IMR-90 (cell line): ENCODE data around the gene ADCY4. TPM values are rescaled to one million over a fixed set of nuclear protein-coding genes. Genes with fewer than 3 reads are reported as not detected.

Experiments used
- ATAC-seq: fragments of 200-7000 bp; cut with Tn5 transposase; 2 replicates; pipeline ENCODE4 v1.9.1; 2020; ENCODE audit warnings: low read depth, mild to moderate bottlenecking, moderate library complexity
- BruUV-seq: library from RNA; stranded (reverse); fragments of 400-500 nt; replicated peaks from 2 replicates; lab custom pipeline; 2021; lab: Mats Ljungman, UMichigan
- CTCF ChIA-PET: fragments of 300-600 bp; formaldehyde crosslinking; extraction: SDS; loops from one replicate; lab custom pipeline; 2021; ENCODE audit warnings: antibody characterized with exemption; lab: Yijun Ruan, JAX
- POLR2A ChIA-PET: fragments of 300-600 bp; sonication (Branson Sonifier 250); formaldehyde crosslinking; loops from one replicate; lab custom pipeline; 2022; ENCODE audit warnings: antibody characterized with exemption; ENCODE audit not compliant: unreplicated experiment; lab: Charles Lee
- DNase-seq: peaks from one replicate; pipeline ENCODE4 v3.0.0; 2013
- H2AFZ ChIP-seq: replicated peaks from 2 replicates; pipeline ENCODE3; 2013; ENCODE audit warnings: low read length, mild to moderate bottlenecking; ENCODE audit not compliant: poor library complexity
- H2AK5ac ChIP-seq: 2 replicates; pipeline ENCODE4 v1.6.1; 2013; ENCODE audit warnings: low read depth, low read length, inconsistent platforms
- H2AK9ac ChIP-seq: replicated peaks from 2 replicates; pipeline ENCODE3; 2013; ENCODE audit warnings: mild to moderate bottlenecking, low read depth, low read length, moderate library complexity; ENCODE audit not compliant: poor library complexity
- H2BK120ac ChIP-seq: 2 replicates; pipeline ENCODE4 v1.6.1; 2013; ENCODE audit warnings: low read depth, low read length, inconsistent platforms
- H2BK15ac ChIP-seq: 3 replicates; pipeline ENCODE4 v1.6.1; 2013; ENCODE audit warnings: low read depth, low read length, inconsistent platforms
- H2BK20ac ChIP-seq: 2 replicates; pipeline ENCODE4 v1.6.1; 2013; ENCODE audit warnings: low read depth, mild to moderate bottlenecking, inconsistent platforms, low read length, moderate library complexity
- H2BK5ac ChIP-seq: 2 replicates; pipeline ENCODE4 v1.6.1; 2013; ENCODE audit warnings: mild to moderate bottlenecking, low read depth, low read length, inconsistent platforms; ENCODE audit not compliant: poor library complexity, severe bottlenecking
- H3K14ac ChIP-seq: replicated peaks from 2 replicates; pipeline ENCODE4 v1.6.1; 2013; ENCODE audit warnings: low read depth, low read length, inconsistent platforms
- H3K18ac ChIP-seq: 2 replicates; pipeline ENCODE4 v1.6.1; 2013; ENCODE audit warnings: low read depth, low read length, control low read depth
- H3K23ac ChIP-seq: 2 replicates; pipeline ENCODE4 v1.6.1; 2013; ENCODE audit warnings: low read depth, low read length, inconsistent platforms
- H3K27ac ChIP-seq: 2 replicates; pipeline ENCODE4 v1.5.1; 2013; ENCODE audit warnings: mild to moderate bottlenecking, control low read depth, low read length; ENCODE audit not compliant: insufficient read depth
- H3K27me3 ChIP-seq: 2 replicates; pipeline ENCODE4 v1.6.1; 2013; ENCODE audit warnings: low read length; ENCODE audit not compliant: control insufficient read depth, insufficient read depth
- H3K36me3 ChIP-seq: 2 replicates; pipeline ENCODE4 v1.6.1; 2013; ENCODE audit warnings: low read length, mixed read lengths; ENCODE audit not compliant: control insufficient read depth, insufficient read depth
- H3K4ac ChIP-seq: 2 replicates; pipeline ENCODE4 v1.6.1; 2013; ENCODE audit warnings: low read depth, low read length, inconsistent platforms
- H3K4me1 ChIP-seq: 2 replicates; pipeline ENCODE4 v1.6.1; 2013; ENCODE audit warnings: low read length, mixed read lengths; ENCODE audit not compliant: control insufficient read depth, insufficient read depth
- H3K4me2 ChIP-seq: 2 replicates; pipeline ENCODE4 v1.6.1; 2013; ENCODE audit warnings: low read depth, mild to moderate bottlenecking, control low read depth, low read length, moderate library complexity
- H3K4me3 ChIP-seq: 2 replicates; pipeline ENCODE4 v1.5.1; 2013; ENCODE audit warnings: low read depth, mild to moderate bottlenecking, control low read depth, low read length, moderate library complexity; ENCODE audit not compliant: insufficient read depth
- H3K56ac ChIP-seq: 2 replicates; pipeline ENCODE4 v1.6.1; 2013; ENCODE audit warnings: low read length, inconsistent platforms; ENCODE audit not compliant: insufficient read depth; ENCODE audit errors: extremely low read depth
- H3K79me1 ChIP-seq, 2 experiments: 2 replicates each; pipeline ENCODE4 v1.6.1; 2013; ENCODE audit warnings: low read length in 2 of 2, inconsistent platforms in 1 of 2, low read depth in 1 of 2
- H3K9ac ChIP-seq: 2 replicates; pipeline ENCODE4 v1.6.1; 2013; ENCODE audit warnings: low read depth, low read length, control low read depth
- H3K9me1 ChIP-seq: 2 replicates; pipeline ENCODE4 v1.6.1; 2013; ENCODE audit warnings: low read length, inconsistent platforms; ENCODE audit not compliant: insufficient read depth
- H3K9me3 ChIP-seq: 2 replicates; pipeline ENCODE4 v1.6.1; 2013; ENCODE audit warnings: low read length; ENCODE audit not compliant: control insufficient read depth, insufficient read depth
- H4K20me1 ChIP-seq: 2 replicates; pipeline ENCODE4 v1.6.1; 2013; ENCODE audit warnings: low read length, inconsistent platforms; ENCODE audit not compliant: insufficient read depth
- H4K5ac ChIP-seq: 2 replicates; pipeline ENCODE4 v1.6.1; 2013; ENCODE audit warnings: mild to moderate bottlenecking, low read depth, low read length, control low read depth
- H4K8ac ChIP-seq, 2 experiments: 2 replicates each; pipeline ENCODE4 v1.6.1; 2013; ENCODE audit warnings: low read depth in 2 of 2, low read length in 2 of 2, control low read depth in 1 of 2, inconsistent platforms in 1 of 2
- H4K91ac ChIP-seq: 2 replicates; pipeline ENCODE4 v1.6.1; 2013; ENCODE audit warnings: low read depth, low read length, inconsistent platforms; ENCODE audit not compliant: insufficient read depth
- MAFK ChIP-seq: IDR thresholded peaks from 2 replicates; pipeline ENCODE4 v1.6.1; 2012; ENCODE audit warnings: low read depth, low read length, improper control_type of control experiment
- MXI1 ChIP-seq: IDR thresholded peaks from 2 replicates; pipeline ENCODE4 v1.6.1; 2012; ENCODE audit warnings: low read depth, mild to moderate bottlenecking, low read length, moderate library complexity, borderline replicate concordance
- NFE2L2 ChIP-seq: fragments of 150-350 bp; IDR thresholded peaks from 2 replicates; pipeline ENCODE4 v1.6.1; 2016; ENCODE audit warnings: low read depth, mild to moderate bottlenecking, low read length
- POLR2A ChIP-seq: IDR thresholded peaks from 2 replicates; pipeline ENCODE4 v1.6.1; 2012; ENCODE audit warnings: mild to moderate bottlenecking, low read depth, low read length
- RAD21 ChIP-seq: IDR thresholded peaks from 2 replicates; pipeline ENCODE4 v1.6.1; 2012; ENCODE audit warnings: low read length, improper control_type of control experiment
- WGBS, 2 experiments: methylation state at CpG; one replicate each; pipeline versions ENCODE4 v1.1.5 to v1.1.7; 2013; ENCODE audit warnings: missing lambda C conversion rate in 2 of 2; ENCODE audit not compliant: insufficient read length in 1 of 2; ENCODE audit errors: extremely low coverage in 2 of 2; 5-methylcytosine and 5-hydroxymethylcytosine counted together
- dilution Hi-C: fragments of 300-500 bp; cut with HindIII; formaldehyde crosslinking; loops from one replicate; pipeline ENCODE4 v1.14.3; 2018; ENCODE audit warnings: low sequenced_read_pairs; ENCODE audit not compliant: unreplicated experiment
- in situ Hi-C: fragments of 300-500 bp; cut with MboI; formaldehyde crosslinking; loops from 3 replicates; pipeline ENCODE4 v1.14.3; 2019; ENCODE audit warnings: low sequenced_read_pairs, inconsistent platforms, mixed read lengths
- intact Hi-C: fragments of 100-400 bp; cut with micrococcal nuclease; formaldehyde crosslinking; loops from 2 replicates; pipeline ENCODE4 v1.10.0; 2022
- microRNA-seq, 2 experiments: library from miRNA; stranded (forward) in 1 of 2; unstranded in 1 of 2; fragments of 10-50 nt in 1 of 2; fragments of <30 nt in 1 of 2; gene quantifications in 1 of 2; microRNA quantifications in 1 of 2; one replicate each; pipeline versions ENCODE3 to v1.1.0; 2013 to 2020; ENCODE audit not compliant: insufficient read depth in 1 of 2, insufficient read length in 1 of 2, unreplicated experiment in 1 of 2
- polyA plus RNA-seq, 3 experiments: library from polyadenylated mRNA; depleted of rRNA; stranded (reverse); fragments of >200 nt; gene quantifications; 2 replicates each; pipeline ENCODE4 v1.2.3, GENCODE V29; 2012; ENCODE audit warnings: low replicate concordance in 1 of 3
- small RNA-seq, 5 experiments: library from RNA; depleted of rRNA; stranded (forward); fragments of <200 nt; gene quantifications; one replicate each; pipeline ENCODE3, GENCODE V24; 2012
- total RNA-seq: library from RNA; depleted of rRNA; stranded (reverse); fragments of >200 nt; gene quantifications from 2 replicates; pipeline ENCODE4 v1.2.3, GENCODE V29; 2012; rRNA removed

Gene ADCY4
- total and polyA plus RNA-seq, 2 of the 4 experiments (the other 2 are of a cell fraction) = not detected

DNA sequence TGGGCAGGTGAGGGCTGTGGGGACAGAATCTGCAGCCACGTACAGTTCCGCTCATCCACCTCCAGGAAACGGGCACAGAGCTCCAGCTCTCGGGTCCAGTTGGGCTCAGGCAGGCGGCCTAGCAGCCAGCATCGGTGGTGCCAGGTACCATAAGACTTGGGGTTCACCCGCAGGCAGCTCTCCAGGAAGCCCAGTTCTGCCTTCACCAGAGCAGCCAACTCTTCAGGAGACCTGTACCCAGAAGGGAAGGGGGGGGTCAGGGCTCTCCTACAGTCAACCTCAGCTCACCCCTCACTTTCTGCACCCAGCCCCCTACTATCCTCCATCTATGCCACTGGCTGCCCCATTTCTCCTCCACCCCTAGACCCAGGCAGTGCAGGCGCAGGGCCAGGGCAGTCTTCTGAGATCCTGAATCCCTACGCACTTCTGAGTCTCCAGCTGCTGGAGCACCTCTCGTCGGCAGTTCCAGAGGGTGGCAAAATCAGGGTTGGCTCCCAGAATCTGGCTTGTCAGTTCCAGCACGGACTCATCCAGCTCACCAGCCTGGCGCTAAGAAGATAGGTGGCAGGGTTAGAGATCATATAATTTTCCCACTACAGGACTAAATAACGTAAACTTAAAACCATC, 64.8 kb downstream of the ADCY4 start (continued):
- TF ChIP-seq MXI1 = no peak

DNA sequence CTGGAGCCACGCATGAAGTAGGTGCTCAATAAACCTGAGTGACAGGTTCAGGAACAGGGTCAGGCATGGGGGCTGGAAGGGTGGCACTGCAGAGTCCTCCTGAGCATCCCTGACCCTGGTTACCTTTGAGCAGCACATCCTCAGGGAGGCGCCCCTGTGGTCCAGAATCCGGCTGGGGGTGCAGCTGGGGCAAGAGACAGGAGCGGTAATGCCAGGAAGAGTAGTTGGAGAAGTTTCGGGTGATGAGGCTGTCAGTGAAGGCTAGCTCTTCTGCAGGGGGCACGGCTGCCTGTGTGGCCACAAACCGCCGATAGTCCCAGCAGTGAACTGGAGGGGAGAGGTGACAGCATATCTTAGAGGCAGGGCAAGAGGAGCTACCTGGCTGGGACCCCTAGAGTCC, 65.5 kb downstream of the ADCY4 start:
- no peak overlapping the region for H2AFZ ChIP-seq
- BruUV-seq = no TSS peak
- dilution Hi-C loops (no loop called here), intact Hi-C loops (no loop called here), in situ Hi-C loops (no loop called here)
- H4K91ac ChIP-seq = no peak overlapping the region
- H3K23ac ChIP-seq = no peak overlapping the region
- H3K27me3 ChIP-seq = no peaks in the 10 kb centered on the region
- no peak for DNase-seq
- ChIA-PET CTCF (no interaction called here), POLR2A (no interaction called here)
- H3K18ac ChIP-seq = no peak overlapping the region
- no peak overlapping the region for H3K56ac ChIP-seq
- H3K36me3 ChIP-seq = peaks cover 29% of the 10 kb centered on the region
- 96% methylated on average over 4 of the region's 8 CpGs; no CpG with 5 or more reads in 1 of the 2 experiments for WGBS, 2 experiments
- H3K9ac ChIP-seq = no peak overlapping the region
- H2BK15ac ChIP-seq = no peak overlapping the region
- H2BK5ac ChIP-seq = no peak overlapping the region
- no peak overlapping the region for H3K4me3 ChIP-seq
- H2AK5ac ChIP-seq = no peak overlapping the region
- no peak for ATAC-seq
- no peak overlapping the region for H4K5ac ChIP-seq
- H3K4ac ChIP-seq = no peak overlapping the region
- peaks cover 5% of the 10 kb centered on the region; the same call in 1 of the 2 replicates for H3K9me1 ChIP-seq
- no peak overlapping the region for H2BK120ac ChIP-seq
- H4K20me1 ChIP-seq = no peaks in the 10 kb centered on the region
- peaks cover 5% of the 10 kb centered on the region; the same call in 1 of the 2 replicates for H3K4me1 ChIP-seq
- H4K8ac ChIP-seq = no peak overlapping the region
- no peak overlapping the region for H3K14ac ChIP-seq
- TF ChIP-seq POLR2A (no peak), RAD21 (no peak), NFE2L2 (no peak), MAFK (no peak)
- no peak overlapping the region for H3K27ac ChIP-seq
- no peaks in the 10 kb centered on the region for H3K9me3 ChIP-seq
- H2BK20ac ChIP-seq = no peak overlapping the region
- no peak overlapping the region for H2AK9ac ChIP-seq
- H3K4me2 ChIP-seq = no peak overlapping the region
- H3K79me1 ChIP-seq = peaks cover 9 to 27% of the 10 kb centered on the region in 2 experiments

Small RNAs within 50 kb of the gene (microRNA-seq; reads per million reads assigned to microRNA genes)
- not detected for gene RF00026 (ENCODE audit: insufficient read depth, insufficient read length)

Small RNAs within 50 kb of the gene (small RNA-seq; reads per million reads assigned to genes)
- 0 reads per million in 5 experiments for gene RF00026

Other genes starting within 250 kb of the ADCY4 start
Only the 30 nearest of the 33 such genes appear.
- gene NRL, start 220.1 kb downstream of the ADCY4 start, total RNA-seq = 0.18 and 0.28 TPM in 2 replicates
- 0.70 and 0.85 TPM in 2 replicates for gene NRL, start 220.1 kb downstream of the ADCY4 start, polyA plus RNA-seq (2012; rRNA removed)
- gene FITM1, start 204.4 kb downstream of the ADCY4 start, total RNA-seq = not detected in 2 replicates
- gene FITM1, start 204.4 kb downstream of the ADCY4 start, polyA plus RNA-seq (2012; rRNA removed) = not detected in 2 replicates
- gene PSME1, start 198.9 kb downstream of the ADCY4 start, total RNA-seq = 42.8 and 55.3 TPM in 2 replicates
- 97.9 and 106 TPM in 2 replicates for gene PSME1, start 198.9 kb downstream of the ADCY4 start, polyA plus RNA-seq (2012; rRNA removed)
- 15.0 and 15.1 TPM in 2 replicates for gene EMC9, start 193.5 kb downstream of the ADCY4 start, total RNA-seq
- 19.2 and 21.6 TPM in 2 replicates for gene EMC9, start 193.5 kb downstream of the ADCY4 start, polyA plus RNA-seq (2012; rRNA removed)
- 92.2 and 104 TPM in 2 replicates for gene PSME2, start 188.5 kb downstream of the ADCY4 start, total RNA-seq
- 141 and 171 TPM in 2 replicates for gene PSME2, start 188.5 kb downstream of the ADCY4 start, polyA plus RNA-seq (2012; rRNA removed)
- gene RNF31, start 187.6 kb downstream of the ADCY4 start, total RNA-seq = 26.1 and 37.5 TPM in 2 replicates
- 28.9 and 31.6 TPM in 2 replicates for gene RNF31, start 187.6 kb downstream of the ADCY4 start, polyA plus RNA-seq (2012; rRNA removed)
- 29.7 and 34.6 TPM in 2 replicates for gene IRF9, start 173.8 kb downstream of the ADCY4 start, total RNA-seq
- gene IRF9, start 173.8 kb downstream of the ADCY4 start, polyA plus RNA-seq (2012; rRNA removed) = 23.2 and 25.6 TPM in 2 replicates
- gene REC8, start 163.0 kb downstream of the ADCY4 start, total RNA-seq = 0.36 and 0.56 TPM in 2 replicates
- gene REC8, start 163.0 kb downstream of the ADCY4 start, polyA plus RNA-seq (2012; rRNA removed) = 3.5 and 3.6 TPM in 2 replicates
- 36.7 and 37.6 TPM in 2 replicates for gene IPO4, start 146.3 kb downstream of the ADCY4 start, total RNA-seq
- gene IPO4, start 146.3 kb downstream of the ADCY4 start, polyA plus RNA-seq (2012; rRNA removed) = 39.4 and 39.9 TPM in 2 replicates
- 51.9 and 65.6 TPM in 2 replicates for gene TM9SF1, start 139.6 kb downstream of the ADCY4 start, total RNA-seq
- gene TM9SF1, start 139.6 kb downstream of the ADCY4 start, polyA plus RNA-seq (2012; rRNA removed) = 40.4 and 40.9 TPM in 2 replicates
- gene TSSK4, start 129.4 kb downstream of the ADCY4 start, total RNA-seq = under 0.01 TPM in 1 of 2 replicates, not detected in the other
- gene TSSK4, start 129.4 kb downstream of the ADCY4 start, polyA plus RNA-seq (2012; rRNA removed) = 0.07 TPM in 1 of 2 replicates, not detected in the other
- gene CHMP4A, start 121.6 kb downstream of the ADCY4 start, total RNA-seq = 22.0 and 31.7 TPM in 2 replicates
- gene CHMP4A, start 121.6 kb downstream of the ADCY4 start, polyA plus RNA-seq (2012; rRNA removed) = 63.8 and 66.4 TPM in 2 replicates
- gene MDP1, start 119.0 kb downstream of the ADCY4 start, total RNA-seq = 15.1 and 16.7 TPM in 2 replicates
- 16.7 and 17.8 TPM in 2 replicates for gene MDP1, start 119.0 kb downstream of the ADCY4 start, polyA plus RNA-seq (2012; rRNA removed)
- 167 and 224 TPM in 2 replicates for gene NEDD8, start 102.7 kb downstream of the ADCY4 start, total RNA-seq
- 375 and 393 TPM in 2 replicates for gene NEDD8, start 102.7 kb downstream of the ADCY4 start, polyA plus RNA-seq (2012; rRNA removed)
- gene GMPR2, start 102.1 kb downstream of the ADCY4 start, total RNA-seq = 56.1 and 92.5 TPM in 2 replicates
- gene GMPR2, start 102.1 kb downstream of the ADCY4 start, polyA plus RNA-seq (2012; rRNA removed) = 63.7 and 65.7 TPM in 2 replicates
- 21.1 and 26.9 TPM in 2 replicates for gene TINF2, start 92.4 kb downstream of the ADCY4 start, total RNA-seq
- gene TINF2, start 92.4 kb downstream of the ADCY4 start, polyA plus RNA-seq (2012; rRNA removed) = 30.0 and 33.0 TPM in 2 replicates
- 0.56 and 0.72 TPM in 2 replicates for gene TGM1, start 71.9 kb downstream of the ADCY4 start, total RNA-seq
- 2.7 and 3.3 TPM in 2 replicates for gene TGM1, start 71.9 kb downstream of the ADCY4 start, polyA plus RNA-seq (2012; rRNA removed)
- 25.6 and 27.2 TPM in 2 replicates for gene RABGGTA, start 63.5 kb downstream of the ADCY4 start, total RNA-seq
- gene RABGGTA, start 63.5 kb downstream of the ADCY4 start, polyA plus RNA-seq (2012; rRNA removed) = 55.6 and 64.0 TPM in 2 replicates
- gene DHRS1, start 35.3 kb downstream of the ADCY4 start, total RNA-seq = 13.1 and 15.8 TPM in 2 replicates
- gene DHRS1, start 35.3 kb downstream of the ADCY4 start, polyA plus RNA-seq (2012; rRNA removed) = 34.7 and 38.6 TPM in 2 replicates
- gene NOP9, start 35.2 kb downstream of the ADCY4 start, total RNA-seq = 22.5 and 25.8 TPM in 2 replicates
- 11.7 and 11.8 TPM in 2 replicates for gene NOP9, start 35.2 kb downstream of the ADCY4 start, polyA plus RNA-seq (2012; rRNA removed)
- gene CIDEB, start 27.1 kb downstream of the ADCY4 start, total RNA-seq = under 0.01 TPM in 2 replicates
- 0.19 TPM in 2 replicates for gene CIDEB, start 27.1 kb downstream of the ADCY4 start, polyA plus RNA-seq (2012; rRNA removed)
- 0.56 and 0.72 TPM in 2 replicates for gene LTB4R2, start 24.9 kb downstream of the ADCY4 start, total RNA-seq
- gene LTB4R2, start 24.9 kb downstream of the ADCY4 start, polyA plus RNA-seq (2012; rRNA removed) = 1.7 and 2.0 TPM in 2 replicates
- gene LTB4R, start 23.6 kb downstream of the ADCY4 start, total RNA-seq = 0.18 and 0.28 TPM in 2 replicates
- 2.3 TPM in 2 replicates for gene LTB4R, start 23.6 kb downstream of the ADCY4 start, polyA plus RNA-seq (2012; rRNA removed)
- gene RIPK3, start 4.9 kb upstream of the ADCY4 start, total RNA-seq = not detected in 2 replicates
- gene RIPK3, start 4.9 kb upstream of the ADCY4 start, polyA plus RNA-seq (2012; rRNA removed) = 0.09 TPM in 1 of 2 replicates, not detected in the other
- gene NFATC4, start 33.1 kb upstream of the ADCY4 start, total RNA-seq = 13.6 and 15.6 TPM in 2 replicates
- gene NFATC4, start 33.1 kb upstream of the ADCY4 start, polyA plus RNA-seq (2012; rRNA removed) = 35.8 and 38.4 TPM in 2 replicates
- gene NYNRIN, start 63.9 kb upstream of the ADCY4 start, total RNA-seq = 1.7 and 2.2 TPM in 2 replicates
- 5.3 and 5.4 TPM in 2 replicates for gene NYNRIN, start 63.9 kb upstream of the ADCY4 start, polyA plus RNA-seq (2012; rRNA removed)
- 0.56 and 0.72 TPM in 2 replicates for gene CBLN3, start 94.6 kb upstream of the ADCY4 start, total RNA-seq
- 3.9 and 4.5 TPM in 2 replicates for gene CBLN3, start 94.6 kb upstream of the ADCY4 start, polyA plus RNA-seq (2012; rRNA removed)
- gene KHNYN, start 94.9 kb upstream of the ADCY4 start, total RNA-seq = 22.8 and 24.4 TPM in 2 replicates
- gene KHNYN, start 94.9 kb upstream of the ADCY4 start, polyA plus RNA-seq (2012; rRNA removed) = 16.1 and 18.9 TPM in 2 replicates
- gene SDR39U1, start 107.7 kb upstream of the ADCY4 start, total RNA-seq = 5.0 and 7.5 TPM in 2 replicates
- 46.3 and 50.4 TPM in 2 replicates for gene SDR39U1, start 107.7 kb upstream of the ADCY4 start, polyA plus RNA-seq (2012; rRNA removed)
- not detected in 2 replicates for gene CMA1, start 173.2 kb upstream of the ADCY4 start, total RNA-seq
- not detected in 2 replicates for gene CMA1, start 173.2 kb upstream of the ADCY4 start, polyA plus RNA-seq (2012; rRNA removed)